DND-41 (cell line): Measurements from ENCODE around the gene SLC38A3.

Source experiments
- CTCF ChIP-seq: IDR thresholded peaks from 2 replicates; pipeline ENCODE4 v1.5.1; 2012; ENCODE audit warnings: borderline replicate concordance, low read length, moderate library complexity, mild to moderate bottlenecking; ENCODE audit not compliant: poor library complexity, severe bottlenecking; ENCODE audit errors: extremely low read depth
- EZH2 ChIP-seq: IDR thresholded peaks from 3 replicates; pipeline ENCODE4 v1.6.1; 2012; ENCODE audit warnings: borderline replicate concordance, low read depth, mild to moderate bottlenecking, moderate library complexity, low read length, inconsistent platforms; ENCODE audit not compliant: severe bottlenecking

DNA sequence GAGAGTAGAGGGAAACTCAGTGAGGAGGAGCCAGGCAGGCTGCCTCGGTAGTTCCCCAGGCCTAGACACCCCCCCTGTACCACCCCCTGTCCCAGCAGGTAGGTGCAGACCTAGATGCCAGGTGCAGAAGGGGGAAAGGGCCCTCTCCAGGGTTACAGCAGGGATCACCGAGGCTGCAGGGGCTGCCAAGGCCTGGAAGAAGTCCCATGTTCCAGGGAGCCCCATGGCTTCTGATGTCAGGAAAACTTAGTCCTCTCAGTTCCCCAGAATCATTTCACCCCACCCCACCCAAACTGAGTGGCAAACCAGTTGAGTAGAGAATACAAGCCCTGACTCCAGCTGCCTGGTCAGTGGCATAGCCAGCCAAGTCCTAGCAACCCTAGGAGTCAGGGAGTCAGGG is 56.4 kb downstream of the SLC38A3 start:
- TF ChIP-seq EZH2: no peak
- TF ChIP-seq CTCF: no peak
